Tibial nerve (tissue), 3 donors: ENCODE data around the gene TRPC1.

Source experiments
- POLR2A ChIP-seq, 2 donors: fragments of 450-650 bp; IDR thresholded peaks; one replicate each; pipeline ENCODE4 v1.6.1; 2017; ENCODE audit warnings: antibody characterized with exemption in 2 of 2, mild to moderate bottlenecking in 2 of 2, moderate library complexity in 2 of 2
- TF ChIP-seq, protein P1 (sequence below), 5 experiments: fragments of 200-600 bp in 3 of 5; fragments of 450-650 bp in 2 of 5; sonication (generic) in 3 of 5; IDR thresholded peaks; one replicate each; pipeline ENCODE4 v1.5.1; 2016 to 2019; ENCODE audit warnings: antibody characterized with exemption in 5 of 5, mild to moderate bottlenecking in 3 of 5, moderate library complexity in 2 of 5

DNA sequence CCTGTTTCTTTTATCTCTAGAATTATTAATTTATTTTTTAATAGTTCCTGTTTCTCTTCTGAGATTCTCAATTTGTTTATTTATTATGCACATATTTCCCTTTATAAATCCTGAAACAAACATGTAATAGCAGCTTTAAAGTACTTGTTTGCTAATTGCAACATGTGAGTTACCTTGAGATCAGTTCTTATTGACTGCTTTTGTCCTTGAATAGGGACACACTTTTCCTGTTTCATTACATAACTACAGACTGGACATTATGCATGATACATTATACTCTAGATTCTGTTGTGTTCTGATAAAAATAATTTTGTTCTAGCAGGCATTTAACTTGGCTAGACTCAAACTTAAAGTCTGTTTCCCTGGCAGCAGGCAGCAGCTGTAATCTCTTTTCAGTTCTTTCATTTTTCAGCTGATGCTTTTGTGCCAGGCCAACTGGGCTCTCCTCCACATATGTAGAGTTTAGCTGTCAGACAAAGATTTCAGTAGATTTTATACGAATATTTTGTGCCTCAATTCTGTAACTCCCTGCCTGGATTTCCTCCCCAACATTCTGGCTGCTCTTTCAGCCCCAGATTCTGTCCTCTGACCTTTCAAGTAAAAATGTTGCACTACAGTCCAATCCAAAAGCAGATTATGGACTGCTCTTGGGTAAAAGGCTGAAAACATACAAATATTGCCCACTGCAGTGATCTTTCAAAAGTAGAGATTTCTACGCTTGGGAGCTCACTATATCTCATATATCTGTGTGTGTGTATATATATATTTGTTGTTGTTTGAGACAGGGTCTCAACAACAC lies 123.1 kb downstream of the TRPC1 start:
- TF ChIP-seq, protein P1, sequence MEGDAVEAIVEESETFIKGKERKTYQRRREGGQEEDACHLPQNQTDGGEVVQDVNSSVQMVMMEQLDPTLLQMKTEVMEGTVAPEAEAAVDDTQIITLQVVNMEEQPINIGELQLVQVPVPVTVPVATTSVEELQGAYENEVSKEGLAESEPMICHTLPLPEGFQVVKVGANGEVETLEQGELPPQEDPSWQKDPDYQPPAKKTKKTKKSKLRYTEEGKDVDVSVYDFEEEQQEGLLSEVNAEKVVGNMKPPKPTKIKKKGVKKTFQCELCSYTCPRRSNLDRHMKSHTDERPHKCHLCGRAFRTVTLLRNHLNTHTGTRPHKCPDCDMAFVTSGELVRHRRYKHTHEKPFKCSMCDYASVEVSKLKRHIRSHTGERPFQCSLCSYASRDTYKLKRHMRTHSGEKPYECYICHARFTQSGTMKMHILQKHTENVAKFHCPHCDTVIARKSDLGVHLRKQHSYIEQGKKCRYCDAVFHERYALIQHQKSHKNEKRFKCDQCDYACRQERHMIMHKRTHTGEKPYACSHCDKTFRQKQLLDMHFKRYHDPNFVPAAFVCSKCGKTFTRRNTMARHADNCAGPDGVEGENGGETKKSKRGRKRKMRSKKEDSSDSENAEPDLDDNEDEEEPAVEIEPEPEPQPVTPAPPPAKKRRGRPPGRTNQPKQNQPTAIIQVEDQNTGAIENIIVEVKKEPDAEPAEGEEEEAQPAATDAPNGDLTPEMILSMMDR (IDR thresholded peaks at IDR 0.05), result no peak
- TF ChIP-seq POLR2A (IDR thresholded peaks at IDR 0.05), result no peak
